SU-DHL-6 (cell line): ENCODE measurements around the gene PDPR.

Experiments
- H2AFZ ChIP-seq: fragments of 200-600 bp; sonication (generic); 2 replicates; pipeline ENCODE4 v1.6.1; 2014; ENCODE audit warnings: low read depth, mild to moderate bottlenecking, moderate library complexity, mixed read lengths, antibody characterized with exemption, low read length; ENCODE audit not compliant: severe bottlenecking
- H3F3A ChIP-seq: fragments of 200-600 bp; shearing (Covaris generic); 2 replicates; pipeline ENCODE4 v1.6.0; 2016; ENCODE audit warnings: antibody characterized with exemption, mild to moderate bottlenecking; ENCODE audit not compliant: insufficient read depth
- H3K27ac ChIP-seq: fragments of 200-600 bp; sonication (generic); 2 replicates; pipeline ENCODE4 v1.5.1; 2016; ENCODE audit warnings: low read depth, mild to moderate bottlenecking, low read length, moderate library complexity, mixed read lengths
- H3K27me3 ChIP-seq: fragments of 200-600 bp; sonication (generic), shearing (Covaris generic); 2 replicates; pipeline ENCODE4 v1.6.0; 2014; ENCODE audit warnings: mild to moderate bottlenecking, low read length
- H3K36me3 ChIP-seq: fragments of 200-600 bp; sonication (generic); 2 replicates; pipeline ENCODE4 v1.6.1; 2014; ENCODE audit warnings: mild to moderate bottlenecking, low read length, mixed read lengths
- H3K4me2 ChIP-seq: fragments of 300-600, 200-600 bp; shearing (Covaris generic), sonication (generic); 2 replicates; pipeline ENCODE4 v1.6.0; 2014; ENCODE audit warnings: low read length, low read depth, mild to moderate bottlenecking; ENCODE audit not compliant: poor library complexity, severe bottlenecking
- H3K4me3 ChIP-seq: fragments of 200-600 bp; sonication (generic); 2 replicates; pipeline ENCODE4 v1.5.1; 2014; ENCODE audit warnings: antibody characterized with exemption, low read length, mild to moderate bottlenecking, mixed read lengths; ENCODE audit not compliant: insufficient read depth, poor library complexity, severe bottlenecking
- H3K79me2 ChIP-seq: fragments of 200-600 bp; sonication (generic); 2 replicates; pipeline ENCODE4 v1.6.1; 2014; ENCODE audit warnings: mild to moderate bottlenecking, low read length, moderate library complexity; ENCODE audit not compliant: insufficient read depth
- H3K9ac ChIP-seq: fragments of 200-600 bp; sonication (generic); 2 replicates; pipeline ENCODE4 v1.7.0; 2014; ENCODE audit warnings: mild to moderate bottlenecking, low read length
- H3K9me2 ChIP-seq: fragments of 200-600 bp; sonication (generic); replicated peaks from 2 replicates; pipeline ENCODE4 v1.6.1; 2014; ENCODE audit warnings: low read length; ENCODE audit not compliant: insufficient read depth
- H3K9me3 ChIP-seq: fragments of 200-600 bp; sonication (generic); 2 replicates; pipeline ENCODE4 v1.6.1; 2014; ENCODE audit warnings: low read length, mixed read lengths; ENCODE audit not compliant: insufficient read depth
- H4K20me1 ChIP-seq: fragments of 200-600 bp; sonication (generic); 2 replicates; pipeline ENCODE4 v1.6.1; 2014; ENCODE audit warnings: low read depth, mild to moderate bottlenecking, antibody characterized with exemption, low read length, moderate library complexity, mixed read lengths
- CTCF ChIP-seq: fragments of 200-600 bp; sonication (generic); IDR thresholded peaks from one replicate; pipeline ENCODE4 v1.5.1; 2017; ENCODE audit warnings: antibody characterized with exemption, mild to moderate bottlenecking, low read length, moderate library complexity; ENCODE audit not compliant: insufficient read depth, poor library complexity, severe bottlenecking
- EZH2phosphoT487 ChIP-seq: fragments of 200-600 bp; sonication (generic), shearing (Covaris generic); conservative IDR thresholded peaks from 2 replicates; pipeline ENCODE4 v1.6.1; 2018; ENCODE audit warnings: mild to moderate bottlenecking, antibody characterized with exemption, low read length, moderate library complexity, mixed read lengths

Gene PDPR

DNA sequence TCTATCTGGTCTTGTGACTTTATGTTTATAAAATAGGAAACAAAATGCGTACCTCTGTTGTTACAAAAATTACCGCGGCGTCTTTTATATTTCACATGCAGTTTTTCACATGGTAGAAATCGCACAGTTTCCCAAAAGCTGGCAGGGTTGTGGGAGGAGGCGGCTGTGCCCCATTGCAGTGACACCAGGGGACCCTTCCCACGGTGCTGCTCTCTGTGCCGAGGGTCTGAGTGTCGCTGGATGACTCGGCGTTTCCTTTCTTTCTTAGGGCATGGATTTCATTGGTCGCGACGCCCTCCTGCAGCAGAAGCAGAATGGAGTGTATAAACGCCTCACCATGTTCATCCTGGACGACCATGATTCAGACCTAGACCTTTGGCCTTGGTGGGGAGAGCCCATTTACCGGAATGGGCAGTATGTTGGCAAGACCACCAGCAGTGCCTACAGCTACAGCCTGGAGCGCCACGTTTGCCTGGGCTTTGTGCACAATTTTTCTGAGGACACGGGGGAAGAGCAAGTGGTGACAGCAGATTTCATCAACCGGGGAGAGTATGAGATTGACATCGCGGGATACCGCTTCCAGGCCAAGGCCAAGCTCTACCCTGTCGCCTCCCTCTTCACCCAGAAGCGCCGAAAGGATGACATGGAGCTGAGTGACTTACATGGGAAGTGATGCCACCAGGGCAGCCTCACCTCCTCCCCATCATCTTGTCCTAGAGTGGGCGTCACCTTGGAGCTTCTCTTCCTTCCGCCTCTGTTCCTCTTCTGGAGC lies 42.3 kb downstream of the PDPR start:
- no peak overlapping the region for H3K4me3 ChIP-seq
- H2AFZ ChIP-seq: no peak overlapping the region
- no peaks in the 10 kb centered on the region for H3K79me2 ChIP-seq
- H4K20me1 ChIP-seq: no peaks in the 10 kb centered on the region
- H3K9ac ChIP-seq: no peak overlapping the region
- H3K27me3 ChIP-seq: no peaks in the 10 kb centered on the region
- TF ChIP-seq CTCF (no peak), EZH2phosphoT487 (no peak)
- no peak overlapping the region for H3K4me2 ChIP-seq
- H3K9me2 ChIP-seq: no peaks in the 10 kb centered on the region
- no peaks in the 10 kb centered on the region for H3F3A ChIP-seq
- H3K9me3 ChIP-seq: no peaks in the 10 kb centered on the region
- H3K36me3 ChIP-seq: peaks cover 8% of the 10 kb centered on the region
- H3K27ac ChIP-seq: no peak overlapping the region

DNA sequence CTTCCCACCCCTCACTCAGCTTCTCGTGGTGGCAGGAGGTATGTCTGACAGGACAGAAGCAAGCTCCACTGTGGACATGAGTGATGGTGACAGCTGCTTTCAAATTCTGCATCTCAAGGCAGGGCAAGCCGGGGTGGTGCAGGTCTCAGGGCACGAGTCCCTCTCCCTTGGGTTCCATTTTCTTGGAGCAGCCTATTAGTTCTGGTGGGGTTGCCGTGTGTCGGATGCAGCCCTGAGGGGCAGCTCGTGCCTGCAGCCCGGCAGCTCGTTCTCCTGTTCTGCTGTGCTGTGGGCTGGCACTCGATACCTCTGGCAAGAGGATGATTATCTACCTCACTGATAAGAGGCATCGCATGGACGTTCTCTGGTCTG lies 43.0 kb downstream of the PDPR start:
- Histone ChIP-seq H3K27ac (no peak overlapping the region), H2AFZ (no peak overlapping the region), H3K27me3 (no peaks in the 10 kb centered on the region), H3K4me3 (no peak overlapping the region), H3K9ac (no peak overlapping the region), H3K36me3 (peaks cover 4% of the 10 kb centered on the region; the same call in 1 of the 2 replicates), H3F3A (no peaks in the 10 kb centered on the region), H3K9me2 (no peaks in the 10 kb centered on the region), H3K9me3 (no peaks in the 10 kb centered on the region), H4K20me1 (no peaks in the 10 kb centered on the region), H3K4me2 (no peak overlapping the region), H3K79me2 (no peaks in the 10 kb centered on the region)
- TF ChIP-seq CTCF (no peak), EZH2phosphoT487 (no peak)

DNA sequence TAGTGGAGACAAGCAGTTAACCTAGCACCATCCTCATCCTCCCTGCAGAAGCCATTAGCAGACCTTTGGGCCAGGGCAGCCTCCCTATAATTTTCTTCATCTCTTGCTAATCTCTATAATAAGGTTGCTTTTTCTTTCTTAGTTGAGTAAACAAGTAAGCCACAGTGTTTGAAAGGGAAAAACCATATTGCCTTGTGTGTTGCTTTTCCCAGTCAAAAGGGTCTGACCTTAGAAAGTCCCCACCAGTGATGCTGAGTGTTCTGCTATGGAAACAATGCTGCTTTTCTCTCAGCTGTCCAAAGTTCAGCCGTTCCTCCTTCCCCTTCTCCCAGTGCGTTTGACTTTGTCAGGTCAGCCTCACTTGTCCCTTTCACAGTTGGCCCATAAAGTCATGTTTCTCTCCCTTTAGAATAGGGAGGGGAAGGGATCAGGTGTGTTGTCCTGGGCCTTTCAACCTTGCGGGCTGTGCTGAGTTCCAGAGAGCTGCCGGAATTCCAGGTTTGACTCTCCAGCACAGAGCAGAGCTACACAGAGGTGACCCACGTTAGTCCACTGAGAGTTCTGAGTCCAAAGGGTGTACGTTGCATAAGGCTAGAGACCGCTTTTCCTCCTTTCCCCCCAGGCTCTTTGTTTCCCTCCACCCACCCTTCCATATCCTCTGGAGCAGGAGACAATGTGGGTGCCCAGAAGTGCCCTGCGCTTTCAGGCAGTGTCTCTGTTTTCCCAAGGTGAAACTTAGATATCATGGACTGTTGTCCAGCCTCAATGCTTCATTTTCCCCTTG lies 43.5 kb downstream of the PDPR start:
- Histone ChIP-seq H3F3A (no peaks in the 10 kb centered on the region), H3K79me2 (no peaks in the 10 kb centered on the region), H4K20me1 (no peaks in the 10 kb centered on the region), H3K36me3 (peaks cover 4% of the 10 kb centered on the region; the same call in 1 of the 2 replicates), H3K9me2 (no peaks in the 10 kb centered on the region), H3K27me3 (no peaks in the 10 kb centered on the region), H3K4me3 (no peak overlapping the region), H3K9ac (no peak overlapping the region), H3K4me2 (no peak overlapping the region), H2AFZ (no peak overlapping the region), H3K27ac (no peak overlapping the region), H3K9me3 (no peaks in the 10 kb centered on the region)
- TF ChIP-seq EZH2phosphoT487 (no peak), CTCF (no peak)
